ENCODE data around the gene RPTOR.

The RPTOR gene

GRCh38 chr17:80904036-80904753, 359.6 kb downstream of the RPTOR start:
- TF ChIP-seq, protein P1, sequence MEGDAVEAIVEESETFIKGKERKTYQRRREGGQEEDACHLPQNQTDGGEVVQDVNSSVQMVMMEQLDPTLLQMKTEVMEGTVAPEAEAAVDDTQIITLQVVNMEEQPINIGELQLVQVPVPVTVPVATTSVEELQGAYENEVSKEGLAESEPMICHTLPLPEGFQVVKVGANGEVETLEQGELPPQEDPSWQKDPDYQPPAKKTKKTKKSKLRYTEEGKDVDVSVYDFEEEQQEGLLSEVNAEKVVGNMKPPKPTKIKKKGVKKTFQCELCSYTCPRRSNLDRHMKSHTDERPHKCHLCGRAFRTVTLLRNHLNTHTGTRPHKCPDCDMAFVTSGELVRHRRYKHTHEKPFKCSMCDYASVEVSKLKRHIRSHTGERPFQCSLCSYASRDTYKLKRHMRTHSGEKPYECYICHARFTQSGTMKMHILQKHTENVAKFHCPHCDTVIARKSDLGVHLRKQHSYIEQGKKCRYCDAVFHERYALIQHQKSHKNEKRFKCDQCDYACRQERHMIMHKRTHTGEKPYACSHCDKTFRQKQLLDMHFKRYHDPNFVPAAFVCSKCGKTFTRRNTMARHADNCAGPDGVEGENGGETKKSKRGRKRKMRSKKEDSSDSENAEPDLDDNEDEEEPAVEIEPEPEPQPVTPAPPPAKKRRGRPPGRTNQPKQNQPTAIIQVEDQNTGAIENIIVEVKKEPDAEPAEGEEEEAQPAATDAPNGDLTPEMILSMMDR (IDR thresholded peaks at IDR 0.05; ENCODE audit: low read depth, low read length, missing control alignments), result no peak
- DNase-seq (ENCODE audit: low read depth), result no peak
- no peak overlapping the region for H3K4me3 ChIP-seq (ENCODE audit: low read depth, low read length)
- in situ Hi-C loops (cut with HindIII; ENCODE audit: low sequenced_read_pairs), result no loop called here

DNA sequence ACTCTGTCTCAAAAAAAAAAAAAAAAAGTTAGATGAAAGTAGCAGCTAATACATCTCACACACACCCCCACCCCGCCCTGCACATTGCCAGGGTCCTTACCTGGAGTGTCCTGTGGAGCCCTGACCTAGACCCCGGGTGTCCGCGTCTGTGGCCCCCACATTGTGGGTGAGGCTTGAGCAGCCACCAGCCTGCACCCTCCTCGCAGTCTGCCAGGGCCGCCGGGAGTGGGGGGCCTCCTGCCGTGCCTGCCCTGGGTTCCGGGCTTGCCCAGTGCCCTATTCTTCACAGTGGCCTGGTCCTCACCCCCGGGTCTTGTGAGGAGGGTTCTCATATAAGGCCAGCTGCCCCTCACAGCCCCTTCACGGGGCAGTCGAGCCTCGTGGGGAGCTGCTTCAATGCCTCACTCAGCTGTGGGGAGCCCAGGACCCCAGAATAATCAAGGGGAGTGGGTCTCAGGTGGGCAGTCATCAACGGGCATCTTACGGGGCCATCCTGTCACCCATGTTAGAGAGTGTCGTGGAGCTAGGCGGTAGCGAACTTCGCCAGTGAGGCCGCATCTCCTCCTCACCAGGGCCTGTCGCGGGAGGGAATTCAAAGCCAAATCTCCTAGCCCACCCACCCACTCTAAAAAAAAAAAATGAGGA, 361.1 kb downstream of the RPTOR start:
- no peak for DNase-seq (ENCODE audit: low read depth)
- in situ Hi-C loops (cut with HindIII; ENCODE audit: low sequenced_read_pairs), result no loop called here
- TF ChIP-seq, protein P1 (IDR thresholded peaks at IDR 0.05; ENCODE audit: low read depth, low read length, missing control alignments), result no peak
- no peak overlapping the region for H3K4me3 ChIP-seq (ENCODE audit: low read depth, low read length)

GRCh38 chr17:80906364-80907259, 362.0 kb downstream of the RPTOR start:
- in situ Hi-C loops (cut with HindIII; ENCODE audit: low sequenced_read_pairs), result no loop called here
- H3K4me3 ChIP-seq (ENCODE audit: low read depth, low read length), result no peak overlapping the region
- TF ChIP-seq, protein P1 (IDR thresholded peaks at IDR 0.05; ENCODE audit: low read depth, low read length, missing control alignments), result no peak
- DNase-seq (ENCODE audit: low read depth), result no peak

DNA sequence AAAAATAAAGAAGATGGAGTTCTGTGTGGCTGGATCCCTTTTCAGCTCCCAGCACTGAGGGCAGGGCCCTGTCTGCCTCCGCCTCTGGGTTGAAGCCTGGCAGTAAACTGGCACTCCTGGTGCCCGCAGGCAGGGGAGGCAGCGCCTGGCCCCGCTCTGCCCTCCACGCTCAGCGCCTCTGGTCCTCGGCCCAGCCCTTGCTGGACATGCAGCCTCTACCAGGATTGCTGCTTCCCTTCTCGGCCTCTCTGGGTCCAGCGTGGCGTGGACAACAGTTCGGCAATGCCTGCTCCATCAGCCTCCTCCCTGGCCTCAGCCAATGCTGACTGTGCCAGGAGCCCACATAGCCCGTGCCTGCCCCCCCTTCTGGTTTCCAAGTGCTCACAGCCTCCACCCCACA, 362.6 kb downstream of the RPTOR start:
- DNase-seq (ENCODE audit: low read depth), result no peak
- H3K4me3 ChIP-seq (ENCODE audit: low read depth, low read length), result no peak overlapping the region
- TF ChIP-seq, protein P1 (IDR thresholded peaks at IDR 0.05; ENCODE audit: low read depth, low read length, missing control alignments), result no peak
- in situ Hi-C loops (cut with HindIII; ENCODE audit: low sequenced_read_pairs), result no loop called here

- no peak overlapping the region for H3K4me3 ChIP-seq (ENCODE audit: low read depth, low read length)
- in situ Hi-C loops (cut with HindIII; ENCODE audit: low sequenced_read_pairs), result no loop called here
- TF ChIP-seq, protein P1 (IDR thresholded peaks at IDR 0.05; ENCODE audit: low read depth, low read length, missing control alignments), result no peak
- no peak for DNase-seq (ENCODE audit: low read depth)
Measured at GRCh38 chr17:80908211-80908610, 363.6 kb downstream of the RPTOR start.

DNA sequence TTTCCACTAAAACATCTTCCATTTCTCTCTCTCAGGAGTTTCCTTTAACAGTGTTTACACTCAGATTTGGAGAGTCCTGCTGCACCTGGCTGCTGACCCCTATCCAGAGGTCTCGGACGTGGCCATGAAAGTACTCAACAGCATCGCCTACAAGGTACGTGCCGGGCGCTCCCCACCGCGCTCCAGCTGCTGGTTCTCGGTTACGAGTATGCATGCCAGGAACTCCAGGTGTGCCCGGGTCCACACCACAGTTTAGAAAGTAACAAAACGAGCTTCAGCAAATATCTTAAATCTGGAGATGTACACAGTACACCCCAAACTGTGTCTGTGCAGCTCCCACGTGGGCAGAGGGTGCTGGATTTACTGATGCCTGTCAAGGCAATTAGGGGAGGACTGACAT, 364.1 kb downstream of the RPTOR start:
- H3K4me3 ChIP-seq (ENCODE audit: low read depth, low read length), result no peak overlapping the region
- TF ChIP-seq, protein P1 (IDR thresholded peaks at IDR 0.05; ENCODE audit: low read depth, low read length, missing control alignments), result no peak
- in situ Hi-C loops (cut with HindIII; ENCODE audit: low sequenced_read_pairs), result no loop called here
- no peak for DNase-seq (ENCODE audit: low read depth)
